Measurements from ENCODE around the gene UPK2.

The UPK2 gene

GRCh38 chr11:118915396-118915795 is 40.7 kb upstream of the UPK2 start:
- H3K9me3 ChIP-seq (replicated peaks in 1 of 11): no peaks in the 10 kb centered on the region
- H3K27ac ChIP-seq: peak overlapping the region; percentile 42 to 96 (median 89); a peak in 21 of 22 replicates
- no peak for TF ChIP-seq Cebpa-rat (IDR thresholded peaks at IDR 0.05)
- H3K4me1 ChIP-seq: peaks cover 96 to 99% (median 98%) of the 10 kb centered on the region in 10 experiments
- H3K27me3 ChIP-seq: no peaks in the 10 kb centered on the region
- peaks cover 0 to 11% (median 0%) of the 10 kb centered on the region in 11 experiments; a peak in 3 of 22 replicates for H3K36me3 ChIP-seq
- H4K20me1 ChIP-seq: peaks cover 2 to 38% (median 12%) of the 10 kb centered on the region in 11 experiments; a peak in 12 of 22 replicates
- peak overlapping the region; percentile 51 to 94 (median 82); a peak in 21 of 22 replicates for H3K9ac ChIP-seq
- H3K4me3 ChIP-seq: peak overlapping the region in 8 of 10 experiments; percentile 34 to 65 (median 46); a peak in 14 of 20 replicates
- H3K4me2 ChIP-seq: peak overlapping the region; percentile 91 to 100 (median 98)

- Histone ChIP-seq H3K4me3 (peak overlapping the region in 8 of 10 experiments; percentile 4 to 65 (median 46); a peak in 15 of 20 replicates), H3K9me3 (replicated peaks in 1 of 11) (no peaks in the 10 kb centered on the region), H3K27me3 (no peaks in the 10 kb centered on the region), H3K4me2 (peak overlapping the region; percentile 91 to 100 (median 98)), H3K4me1 (peaks cover 97 to 99% (median 99%) of the 10 kb centered on the region in 10 experiments), H3K27ac (peak overlapping the region; percentile 42 to 96 (median 89); a peak in 21 of 22 replicates), H3K36me3 (peaks cover 0 to 11% (median 0%) of the 10 kb centered on the region in 11 experiments; a peak in 3 of 22 replicates), H4K20me1 (peaks cover 9 to 46% (median 20%) of the 10 kb centered on the region in 11 experiments; a peak in 16 of 22 replicates), H3K9ac (peak overlapping the region; percentile 51 to 94 (median 82); a peak in 21 of 22 replicates)
- TF ChIP-seq Cebpa-rat (IDR thresholded peaks at IDR 0.05): no peak
Measured at GRCh38 chr11:118915941-118916841, 39.9 kb upstream of the UPK2 start.

GRCh38 chr11:118916842-118917388 is 39.2 kb upstream of the UPK2 start:
- Histone ChIP-seq H3K27me3 (no peaks in the 10 kb centered on the region), H4K20me1 (peaks cover 16 to 53% (median 27%) of the 10 kb centered on the region in 11 experiments; a peak in 17 of 22 replicates), H3K9me3 (replicated peaks in 1 of 11) (no peaks in the 10 kb centered on the region), H3K4me3 (peak overlapping the region in 7 of 10 experiments; percentile 21 to 65 (median 48); a peak in 11 of 20 replicates), H3K9ac (peak overlapping the region; percentile 51 to 94 (median 82); a peak in 21 of 22 replicates), H3K4me1 (peaks cover 97 to 99% (median 99%) of the 10 kb centered on the region in 10 experiments), H3K27ac (peak overlapping the region; percentile 42 to 96 (median 89); a peak in 21 of 22 replicates), H3K36me3 (peaks cover 0 to 11% (median 0%) of the 10 kb centered on the region in 11 experiments; a peak in 3 of 22 replicates), H3K4me2 (peak overlapping the region; percentile 91 to 100 (median 98))
- TF ChIP-seq Cebpa-rat (IDR thresholded peaks at IDR 0.05): no peak

- H3K4me3 ChIP-seq: peak overlapping the region in 9 of 10 experiments; percentile 21 to 65 (median 44); a peak in 15 of 20 replicates
- peaks cover 0 to 13% (median 0%) of the 10 kb centered on the region in 11 experiments; a peak in 3 of 22 replicates for H3K36me3 ChIP-seq
- H4K20me1 ChIP-seq: peaks cover 23 to 60% (median 34%) of the 10 kb centered on the region in 11 experiments; a peak in 20 of 22 replicates
- H3K4me2 ChIP-seq: peak overlapping the region; percentile 91 to 100 (median 98)
- TF ChIP-seq Cebpa-rat (IDR thresholded peaks at IDR 0.05): peak in 9 of 11 experiments; percentile 62 to 96 (median 85); a peak in 17 of 22 replicates
- H3K9ac ChIP-seq: peak overlapping the region; percentile 73 to 94 (median 82); a peak in 21 of 22 replicates
- H3K27me3 ChIP-seq: no peaks in the 10 kb centered on the region
- H3K9me3 ChIP-seq (replicated peaks in 1 of 11): no peaks in the 10 kb centered on the region
- peaks cover 97 to 99% (median 99%) of the 10 kb centered on the region in 10 experiments for H3K4me1 ChIP-seq
- H3K27ac ChIP-seq: peak overlapping the region; percentile 59 to 96 (median 89); a peak in 21 of 22 replicates
Measured at GRCh38 chr11:118917481-118918127, 38.5 kb upstream of the UPK2 start.

GRCh38 chr11:118918128-118918685 is 37.9 kb upstream of the UPK2 start:
- H3K27ac ChIP-seq: peak overlapping the region; percentile 59 to 96 (median 89); a peak in 21 of 22 replicates
- peaks cover 97 to 99% (median 99%) of the 10 kb centered on the region in 10 experiments for H3K4me1 ChIP-seq
- H3K9ac ChIP-seq: peak overlapping the region; percentile 73 to 94 (median 82)
- peak overlapping the region; percentile 91 to 100 (median 98) for H3K4me2 ChIP-seq
- H3K9me3 ChIP-seq (replicated peaks in 1 of 11): no peaks in the 10 kb centered on the region
- peaks cover 29 to 66% (median 40%) of the 10 kb centered on the region in 11 experiments; a peak in 20 of 22 replicates for H4K20me1 ChIP-seq
- peaks cover 0 to 19% (median 0%) of the 10 kb centered on the region in 11 experiments; a peak in 3 of 22 replicates for H3K36me3 ChIP-seq
- H3K27me3 ChIP-seq: no peaks in the 10 kb centered on the region
- TF ChIP-seq Cebpa-rat (IDR thresholded peaks at IDR 0.05): no peak
- peak overlapping the region in 9 of 10 experiments; percentile 21 to 65 (median 46); a peak in 17 of 20 replicates for H3K4me3 ChIP-seq

GRCh38 chr11:118918686-118919280 is 37.3 kb upstream of the UPK2 start:
- H3K4me3 ChIP-seq: peak overlapping the region in 9 of 10 experiments; percentile 23 to 99 (median 65); a peak in 16 of 20 replicates
- H3K9ac ChIP-seq: peak overlapping the region; percentile 74 to 95 (median 91)
- H3K4me1 ChIP-seq: peaks cover 99 to 100% (median 99%) of the 10 kb centered on the region in 10 experiments
- H3K27me3 ChIP-seq: no peaks in the 10 kb centered on the region
- no peak for TF ChIP-seq Cebpa-rat (IDR thresholded peaks at IDR 0.05)
- peaks cover 35 to 70% (median 46%) of the 10 kb centered on the region in 11 experiments; a peak in 20 of 22 replicates for H4K20me1 ChIP-seq
- H3K36me3 ChIP-seq: peaks cover 0 to 19% (median 0%) of the 10 kb centered on the region in 11 experiments; a peak in 3 of 22 replicates
- H3K9me3 ChIP-seq (replicated peaks in 1 of 11): no peaks in the 10 kb centered on the region
- H3K27ac ChIP-seq: peak overlapping the region; percentile 59 to 96 (median 89); a peak in 20 of 22 replicates
- H3K4me2 ChIP-seq: peak overlapping the region; percentile 95 to 100 (median 99)

All from BLaER1 treated with 17β-estradiol and CSF1 and Interleukin-3, amounts not matched to agents 10 nM and 100 nM (cell line).